ENCODE data around the gene TMEM184B.

The TMEM184B gene

GRCh38 chr22:38316364-38317121, 43.7 kb upstream of the TMEM184B start:
- ATAC-seq, result peak; percentile 14
- peak; percentile 51; the same call in 1 of the 2 replicates for TF ChIP-seq PATZ1 (CRISPR knock-in tag; IDR thresholded peaks at IDR 0.05; ENCODE audit: borderline replicate concordance)
- TF ChIP-seq CSDC2 (CRISPR knock-in tag; IDR thresholded peaks at IDR 0.05), result no peak

GRCh38 chr22:38315823-38316363, 43.1 kb upstream of the TMEM184B start:
- TF ChIP-seq PPARA (CRISPR knock-in tag; IDR thresholded peaks at IDR 0.05; ENCODE audit: borderline replicate concordance) (no peak), ZFP30 (CRISPR knock-in tag; IDR thresholded peaks at IDR 0.05) (no peak), ZFP3 (CRISPR knock-in tag; IDR thresholded peaks at IDR 0.05) (no peak), ISL1 (CRISPR knock-in tag; IDR thresholded peaks at IDR 0.05) (no peak), ZNF565 (CRISPR knock-in tag; conservative IDR thresholded peaks at IDR 0.05; ENCODE audit: low read depth) (no peak), ZNF70 (CRISPR knock-in tag; IDR thresholded peaks at IDR 0.05) (no peak), GLIS3 (CRISPR knock-in tag; IDR thresholded peaks at IDR 0.05) (no peak), ZNF8 (CRISPR knock-in tag; IDR thresholded peaks at IDR 0.05) (no peak), ESRRG (CRISPR knock-in tag; IDR thresholded peaks at IDR 0.05) (no peak), OSR1 (CRISPR knock-in tag; IDR thresholded peaks at IDR 0.05) (no peak), CSRNP3 (CRISPR knock-in tag; IDR thresholded peaks at IDR 0.05) (no peak), ARNTL (CRISPR knock-in tag; IDR thresholded peaks at IDR 0.05; ENCODE audit: borderline replicate concordance, low read depth) (no peak), SNAI2 (CRISPR knock-in tag; IDR thresholded peaks at IDR 0.05) (no peak), POU6F1 (CRISPR knock-in tag; IDR thresholded peaks at IDR 0.05; ENCODE audit: borderline replicate concordance, low read depth) (no peak), ZC3H10 (CRISPR knock-in tag; IDR thresholded peaks at IDR 0.05) (no peak), PATZ1 (CRISPR knock-in tag; IDR thresholded peaks at IDR 0.05; ENCODE audit: borderline replicate concordance) (no peak), BACH2 (CRISPR knock-in tag; IDR thresholded peaks at IDR 0.05; ENCODE audit: borderline replicate concordance) (no peak), CSDC2 (CRISPR knock-in tag; IDR thresholded peaks at IDR 0.05) (no peak), TOX (CRISPR knock-in tag; IDR thresholded peaks at IDR 0.05; ENCODE audit: borderline replicate concordance) (no peak)
- TF ChIP-seq, protein P1, sequence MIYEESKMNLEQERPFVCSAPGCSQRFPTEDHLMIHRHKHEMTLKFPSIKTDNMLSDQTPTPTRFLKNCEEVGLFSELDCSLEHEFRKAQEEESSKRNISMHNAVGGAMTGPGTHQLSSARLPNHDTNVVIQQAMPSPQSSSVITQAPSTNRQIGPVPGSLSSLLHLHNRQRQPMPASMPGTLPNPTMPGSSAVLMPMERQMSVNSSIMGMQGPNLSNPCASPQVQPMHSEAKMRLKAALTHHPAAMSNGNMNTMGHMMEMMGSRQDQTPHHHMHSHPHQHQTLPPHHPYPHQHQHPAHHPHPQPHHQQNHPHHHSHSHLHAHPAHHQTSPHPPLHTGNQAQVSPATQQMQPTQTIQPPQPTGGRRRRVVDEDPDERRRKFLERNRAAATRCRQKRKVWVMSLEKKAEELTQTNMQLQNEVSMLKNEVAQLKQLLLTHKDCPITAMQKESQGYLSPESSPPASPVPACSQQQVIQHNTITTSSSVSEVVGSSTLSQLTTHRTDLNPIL (CRISPR knock-in tag; IDR thresholded peaks at IDR 0.05; ENCODE audit: low read depth), result no peak
- no peak for ATAC-seq

DNA sequence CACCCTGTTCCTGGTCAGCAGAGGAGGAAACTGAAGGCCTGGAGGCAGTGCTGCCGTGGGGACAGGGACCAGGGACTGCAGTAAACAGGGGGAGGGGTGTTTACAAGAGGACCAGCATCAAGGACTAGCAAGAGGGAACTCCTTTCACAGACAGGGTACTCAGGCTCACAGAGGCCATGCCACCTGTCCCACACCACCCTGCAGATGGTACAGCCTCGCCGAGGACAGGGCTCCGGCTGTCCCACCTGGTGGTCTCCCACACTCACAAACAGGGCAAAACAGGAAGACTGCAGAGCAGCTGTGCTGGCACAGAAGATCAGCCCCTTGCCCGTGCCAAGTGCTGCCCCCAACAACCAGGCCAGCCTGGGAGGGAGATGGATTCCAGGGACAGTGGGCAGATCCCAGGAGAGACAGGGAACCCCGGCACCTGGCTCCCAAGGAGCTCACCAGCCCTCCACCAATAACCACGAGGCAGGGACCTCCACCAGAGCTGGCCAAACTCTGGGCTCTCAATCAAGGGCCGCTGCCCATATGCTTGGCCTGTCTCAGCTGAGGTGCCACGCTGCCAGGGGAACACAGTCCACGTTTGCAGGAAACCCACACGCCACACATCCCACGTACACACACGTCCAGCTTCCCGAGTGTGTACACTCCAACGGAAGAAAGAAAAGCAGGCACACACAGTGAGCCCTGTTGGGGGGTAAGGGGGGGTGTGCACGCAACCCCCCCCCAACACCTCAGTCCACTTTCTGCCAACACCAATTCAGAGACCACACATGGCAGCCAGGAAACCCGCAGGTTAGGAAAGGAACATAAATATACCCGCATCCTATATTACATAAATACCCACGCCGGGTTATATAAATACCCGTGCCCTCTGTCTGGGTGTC, 42.4 kb upstream of the TMEM184B start:
- TF ChIP-seq TSHZ2 (CRISPR knock-in tag; IDR thresholded peaks at IDR 0.05) (no peak), ZC3H10 (CRISPR knock-in tag; IDR thresholded peaks at IDR 0.05) (no peak), ZFP30 (CRISPR knock-in tag; IDR thresholded peaks at IDR 0.05) (no peak), CSDC2 (CRISPR knock-in tag; IDR thresholded peaks at IDR 0.05) (no peak), ESRRG (CRISPR knock-in tag; IDR thresholded peaks at IDR 0.05) (no peak), GLIS3 (CRISPR knock-in tag; IDR thresholded peaks at IDR 0.05) (no peak)
- TF ChIP-seq, protein P1 (CRISPR knock-in tag; IDR thresholded peaks at IDR 0.05; ENCODE audit: low read depth), result no peak
- no peak; the same call in 2 of the 3 replicates for ATAC-seq
